ENCODE data around the gene PIK3AP1. TPM values are rescaled to one million over a fixed set of nuclear protein-coding genes. Genes with fewer than 3 reads are reported as not detected.

PIK3AP1 gene
- total and polyA plus RNA-seq, 10 of the 15 experiments (the other 5 are each of a cell fraction or from before 2014, with no cell fraction given), result 26.2 to 306 (median 119) TPM

DNA sequence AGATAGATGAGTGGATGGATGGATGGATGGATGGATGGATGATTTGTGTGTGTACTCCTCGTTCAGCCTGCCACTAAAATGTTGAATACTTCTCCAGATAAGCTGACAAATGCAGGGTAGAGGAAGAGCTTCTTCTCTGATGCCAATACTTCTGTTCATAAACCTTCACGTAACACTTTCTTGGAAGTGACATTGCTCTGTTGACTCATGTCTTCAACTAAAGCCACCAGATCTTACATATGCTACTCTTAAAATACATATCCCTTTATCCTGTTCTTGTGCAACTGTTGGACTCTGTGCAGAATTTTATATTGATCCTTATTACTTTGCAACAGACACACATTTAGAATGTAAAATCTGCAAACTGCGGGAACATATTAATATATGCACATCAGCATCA is 26.9 kb downstream of the PIK3AP1 start:
- Histone ChIP-seq H3K4me1 (ENCODE audit: control insufficient read depth, insufficient read depth, low read length) (peaks cover 26% of the 10 kb centered on the region), H3K79me2 (ENCODE audit: control insufficient read depth, insufficient read depth, low read length) (peaks cover 91% of the 10 kb centered on the region), H3K9ac (ENCODE audit: control insufficient read depth, insufficient read depth, low read length) (no peak overlapping the region), H2AFZ (ENCODE audit: control insufficient read depth, low read depth, low read length) (no peak overlapping the region), H3K4me3 (no peak overlapping the region), H3K36me3 (ENCODE audit: control insufficient read depth in 2 of 2, insufficient read depth in 2 of 2, low read length in 1 of 2) (peaks cover 1 to 10% of the 10 kb centered on the region in 2 experiments; a peak in 1 of 4 replicates), H3K27ac (ENCODE audit: control insufficient read depth, insufficient read depth) (no peak overlapping the region), H3K4me2 (ENCODE audit: control insufficient read depth, insufficient read depth) (no peak overlapping the region; the same call in 1 of the 2 replicates), H4K20me1 (ENCODE audit: control insufficient read depth, insufficient read depth) (no peaks in the 10 kb centered on the region; the same call in 1 of the 2 replicates), H3K9me3 (replicated peaks; ENCODE audit: control insufficient read depth, insufficient read depth, low read length) (no peaks in the 10 kb centered on the region), H3K27me3 (replicated peaks in 1 of 2; ENCODE audit: control insufficient read depth in 2 of 2, insufficient read depth in 2 of 2, low read length in 1 of 2) (no peaks in the 10 kb centered on the region)
- ChIA-PET POLR2A (interaction anchor here (1.1 to 7.7 kb wide), 5 partner anchors 12 to 41 kb away, joined by 3 to 57 read pairs (median 21); no protein-coding TSS in a partner anchor), RAD21 (ENCODE audit: unreplicated experiment) (interaction anchor here (0.8 to 11.6 kb wide), 10 partner anchors 12 to 53 kb away, joined by 3 to 176 read pairs (median 6); no protein-coding TSS in a partner anchor), CTCF (interaction anchor here (0.7 to 3.7 kb wide), 6 partner anchors 12 to 51 kb away, joined by 3 to 24 read pairs (median 9); no protein-coding TSS in a partner anchor), SMC1A (ENCODE audit: uncharacterized antibody, unreplicated experiment) (interaction anchor here (0.6 to 9.7 kb wide), 16 partner anchors 10 to 54 kb away, joined by 3 to 95 read pairs (median 10); partner anchors contain the start of gene PIK3AP1)
- 93% methylated on average over 3 of the region's 3 CpGs for WGBS (ENCODE audit: insufficient coverage, insufficient replicate concordance, low lambda C conversion rate, missing lambda C conversion rate)
- no TSS peak for BruUV-seq (replicated peaks)
- TF ChIP-seq, protein P1, sequence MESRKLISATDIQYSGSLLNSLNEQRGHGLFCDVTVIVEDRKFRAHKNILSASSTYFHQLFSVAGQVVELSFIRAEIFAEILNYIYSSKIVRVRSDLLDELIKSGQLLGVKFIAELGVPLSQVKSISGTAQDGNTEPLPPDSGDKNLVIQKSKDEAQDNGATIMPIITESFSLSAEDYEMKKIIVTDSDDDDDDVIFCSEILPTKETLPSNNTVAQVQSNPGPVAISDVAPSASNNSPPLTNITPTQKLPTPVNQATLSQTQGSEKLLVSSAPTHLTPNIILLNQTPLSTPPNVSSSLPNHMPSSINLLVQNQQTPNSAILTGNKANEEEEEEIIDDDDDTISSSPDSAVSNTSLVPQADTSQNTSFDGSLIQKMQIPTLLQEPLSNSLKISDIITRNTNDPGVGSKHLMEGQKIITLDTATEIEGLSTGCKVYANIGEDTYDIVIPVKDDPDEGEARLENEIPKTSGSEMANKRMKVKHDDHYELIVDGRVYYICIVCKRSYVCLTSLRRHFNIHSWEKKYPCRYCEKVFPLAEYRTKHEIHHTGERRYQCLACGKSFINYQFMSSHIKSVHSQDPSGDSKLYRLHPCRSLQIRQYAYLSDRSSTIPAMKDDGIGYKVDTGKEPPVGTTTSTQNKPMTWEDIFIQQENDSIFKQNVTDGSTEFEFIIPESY (IDR thresholded peaks at IDR 0.05), result no peak
- TF ChIP-seq SMARCA5 (IDR thresholded peaks at IDR 0.05), result no peak
- TF ChIP-seq, protein P2, sequence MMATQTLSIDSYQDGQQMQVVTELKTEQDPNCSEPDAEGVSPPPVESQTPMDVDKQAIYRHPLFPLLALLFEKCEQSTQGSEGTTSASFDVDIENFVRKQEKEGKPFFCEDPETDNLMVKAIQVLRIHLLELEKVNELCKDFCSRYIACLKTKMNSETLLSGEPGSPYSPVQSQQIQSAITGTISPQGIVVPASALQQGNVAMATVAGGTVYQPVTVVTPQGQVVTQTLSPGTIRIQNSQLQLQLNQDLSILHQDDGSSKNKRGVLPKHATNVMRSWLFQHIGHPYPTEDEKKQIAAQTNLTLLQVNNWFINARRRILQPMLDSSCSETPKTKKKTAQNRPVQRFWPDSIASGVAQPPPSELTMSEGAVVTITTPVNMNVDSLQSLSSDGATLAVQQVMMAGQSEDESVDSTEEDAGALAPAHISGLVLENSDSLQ (IDR thresholded peaks at IDR 0.05), result no peak
- TF ChIP-seq, protein P3, sequence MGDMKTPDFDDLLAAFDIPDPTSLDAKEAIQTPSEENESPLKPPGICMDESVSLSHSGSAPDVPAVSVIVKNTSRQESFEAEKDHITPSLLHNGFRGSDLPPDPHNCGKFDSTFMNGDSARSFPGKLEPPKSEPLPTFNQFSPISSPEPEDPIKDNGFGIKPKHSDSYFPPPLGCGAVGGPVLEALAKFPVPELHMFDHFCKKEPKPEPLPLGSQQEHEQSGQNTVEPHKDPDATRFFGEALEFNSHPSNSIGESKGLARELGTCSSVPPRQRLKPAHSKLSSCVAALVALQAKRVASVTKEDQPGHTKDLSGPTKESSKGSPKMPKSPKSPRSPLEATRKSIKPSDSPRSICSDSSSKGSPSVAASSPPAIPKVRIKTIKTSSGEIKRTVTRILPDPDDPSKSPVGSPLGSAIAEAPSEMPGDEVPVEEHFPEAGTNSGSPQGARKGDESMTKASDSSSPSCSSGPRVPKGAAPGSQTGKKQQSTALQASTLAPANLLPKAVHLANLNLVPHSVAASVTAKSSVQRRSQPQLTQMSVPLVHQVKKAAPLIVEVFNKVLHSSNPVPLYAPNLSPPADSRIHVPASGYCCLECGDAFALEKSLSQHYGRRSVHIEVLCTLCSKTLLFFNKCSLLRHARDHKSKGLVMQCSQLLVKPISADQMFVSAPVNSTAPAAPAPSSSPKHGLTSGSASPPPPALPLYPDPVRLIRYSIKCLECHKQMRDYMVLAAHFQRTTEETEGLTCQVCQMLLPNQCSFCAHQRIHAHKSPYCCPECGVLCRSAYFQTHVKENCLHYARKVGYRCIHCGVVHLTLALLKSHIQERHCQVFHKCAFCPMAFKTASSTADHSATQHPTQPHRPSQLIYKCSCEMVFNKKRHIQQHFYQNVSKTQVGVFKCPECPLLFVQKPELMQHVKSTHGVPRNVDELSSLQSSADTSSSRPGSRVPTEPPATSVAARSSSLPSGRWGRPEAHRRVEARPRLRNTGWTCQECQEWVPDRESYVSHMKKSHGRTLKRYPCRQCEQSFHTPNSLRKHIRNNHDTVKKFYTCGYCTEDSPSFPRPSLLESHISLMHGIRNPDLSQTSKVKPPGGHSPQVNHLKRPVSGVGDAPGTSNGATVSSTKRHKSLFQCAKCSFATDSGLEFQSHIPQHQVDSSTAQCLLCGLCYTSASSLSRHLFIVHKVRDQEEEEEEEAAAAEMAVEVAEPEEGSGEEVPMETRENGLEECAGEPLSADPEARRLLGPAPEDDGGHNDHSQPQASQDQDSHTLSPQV (IDR thresholded peaks at IDR 0.05), result no peak
- TF ChIP-seq TCF12 (IDR thresholded peaks at IDR 0.05; ENCODE audit: low read depth, low read length), result no peak
- TF ChIP-seq EED (IDR thresholded peaks at IDR 0.05; ENCODE audit: low read depth), result no peak
- no peak for TF ChIP-seq JUND (IDR thresholded peaks at IDR 0.05; ENCODE audit: low read depth, low read length)
- no peak for TF ChIP-seq IKZF2 (IDR thresholded peaks at IDR 0.05)
- TF ChIP-seq RFX5 (IDR thresholded peaks at IDR 0.05; ENCODE audit: low read depth, low read length), result no peak
- intact Hi-C loops (cut with micrococcal nuclease; ENCODE audit: unreplicated experiment) (no loop called here), in situ Hi-C loops (cut with MboI) (no loop called here)
- FAIRE-seq (no peak), ATAC-seq (no peak), DNase-seq (ENCODE audit: low read depth, low spot score) (no peak)

Data from GM12878 (cell line).